C4-2B (cell line): ENCODE results near the gene BBIP1.

ENCODE experiments used
- H3K27ac ChIP-seq: fragments of 450-650 bp; 2 replicates; pipeline ENCODE4 v1.5.1; 2017
- CTCF ChIP-seq: fragments of 450-650 bp; conservative IDR thresholded peaks from 2 replicates; pipeline ENCODE4 v1.5.1; 2017; ENCODE audit warnings: mild to moderate bottlenecking
- ZFX ChIP-seq: fragments of 450-650 bp; IDR thresholded peaks from 2 replicates; pipeline ENCODE4 v1.6.1; 2017

BBIP1 gene

GRCh38 chr10:110864662-110865140 is 54.3 kb downstream of the BBIP1 start:
- no peak overlapping the region for H3K27ac ChIP-seq
- no peak for TF ChIP-seq CTCF
- no peak for TF ChIP-seq ZFX

- H3K27ac ChIP-seq = no peak overlapping the region
- TF ChIP-seq ZFX = no peak
- TF ChIP-seq CTCF = no peak
Measured at GRCh38 chr10:110863956-110864355, 55.0 kb downstream of the BBIP1 start.

- no peak overlapping the region for H3K27ac ChIP-seq
- TF ChIP-seq ZFX (no peak), CTCF (no peak)
Measured at GRCh38 chr10:110863361-110863760, 55.6 kb downstream of the BBIP1 start.

GRCh38 chr10:110862961-110863360 is 56.0 kb downstream of the BBIP1 start:
- TF ChIP-seq CTCF (no peak), ZFX (no peak)
- no peak overlapping the region for H3K27ac ChIP-seq

GRCh38 chr10:110861930-110862649 is 56.9 kb downstream of the BBIP1 start:
- no peak overlapping the region for H3K27ac ChIP-seq
- TF ChIP-seq CTCF (no peak), ZFX (no peak)

- no peak overlapping the region for H3K27ac ChIP-seq
- TF ChIP-seq CTCF = no peak
- no peak for TF ChIP-seq ZFX
Measured at GRCh38 chr10:110861476-110861875, 57.5 kb downstream of the BBIP1 start.

- no peak overlapping the region for H3K27ac ChIP-seq
- TF ChIP-seq ZFX (no peak), CTCF (no peak)
Measured at GRCh38 chr10:110860576-110861241, 58.3 kb downstream of the BBIP1 start.
